Measurements from ENCODE around the gene C2orf72.
A peak's percentile ranks its signal among the peaks of the same experiment; 100 is the strongest.
"Not testable (repeated sequence)": the region's sequence is repeated elsewhere in the genome, so short reads cannot be mapped to it uniquely, and the experiment has no call there.

The C2orf72 gene

GRCh38 chr2:231058761-231059550, 21.6 kb downstream of the C2orf72 start:
- H3K4me3 ChIP-seq (ENCODE audit: low read depth, low read length) = peak overlapping the region; percentile 98

DNA sequence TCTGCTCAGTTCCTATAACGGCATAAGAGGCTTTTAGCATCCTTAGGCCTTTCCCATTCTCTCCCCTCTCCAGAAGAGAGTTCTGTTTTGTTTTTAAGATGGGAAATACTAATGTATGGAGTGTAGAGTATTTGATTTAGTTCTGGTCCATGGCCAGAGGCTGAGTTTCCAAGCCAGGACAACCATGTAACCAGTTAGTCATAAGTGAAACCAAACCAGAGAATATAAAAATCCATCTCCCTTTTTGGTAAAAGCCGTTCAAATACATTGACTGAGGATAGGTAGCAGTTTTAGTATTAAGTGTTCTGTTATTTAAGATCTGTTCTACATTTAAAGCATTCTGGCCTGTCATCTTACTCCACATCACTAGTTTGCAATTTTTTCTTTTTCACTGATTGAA, 22.4 kb downstream of the C2orf72 start:
- H3K4me3 ChIP-seq (ENCODE audit: low read depth, low read length) = no peak overlapping the region

More at GRCh38 chr2:231058761-231059550, 21.6 kb downstream of the C2orf72 start:
- no peak for TF ChIP-seq CTCF (IDR thresholded peaks at IDR 0.05; ENCODE audit: control insufficient read depth, extremely low read depth, insufficient read depth)
- no peak for DNase-seq (ENCODE audit: low read depth)

DNA sequence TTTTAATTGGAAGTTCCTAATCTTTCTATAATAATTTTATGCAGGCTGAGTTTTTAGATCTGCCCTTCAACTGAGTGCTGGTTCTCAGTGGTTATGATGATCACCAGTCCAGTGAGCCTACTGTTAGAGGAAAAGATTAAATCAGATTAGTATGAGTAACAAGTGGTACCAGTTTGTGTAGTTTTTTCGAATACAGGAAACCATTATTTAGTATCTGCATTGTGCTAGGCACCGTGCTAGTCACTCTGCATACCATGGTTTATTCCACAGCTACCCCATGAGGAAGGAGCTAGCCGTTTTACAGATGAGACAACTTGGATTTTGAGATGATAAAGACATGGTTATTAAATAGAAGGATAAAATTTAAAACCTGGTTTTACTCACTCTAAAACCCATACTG, 25.5 kb downstream of the C2orf72 start:
- no peak for TF ChIP-seq CTCF (IDR thresholded peaks at IDR 0.05; ENCODE audit: control insufficient read depth, extremely low read depth, insufficient read depth)
- DNase-seq (ENCODE audit: low read depth) = no peak
- H3K4me3 ChIP-seq (ENCODE audit: low read depth, low read length) = no peak overlapping the region

More for the DNA sequence above, 22.4 kb downstream of the C2orf72 start:
- DNase-seq (ENCODE audit: low read depth) = no peak
- no peak for TF ChIP-seq CTCF (IDR thresholded peaks at IDR 0.05; ENCODE audit: control insufficient read depth, extremely low read depth, insufficient read depth)

- no peak overlapping the region for H3K4me3 ChIP-seq (ENCODE audit: low read depth, low read length)
- TF ChIP-seq CTCF (IDR thresholded peaks at IDR 0.05; ENCODE audit: control insufficient read depth, extremely low read depth, insufficient read depth) = no peak
- no peak for DNase-seq (ENCODE audit: low read depth)
Measured at GRCh38 chr2:231063347-231063746, 26.0 kb downstream of the C2orf72 start.

- no peak for TF ChIP-seq CTCF (IDR thresholded peaks at IDR 0.05; ENCODE audit: control insufficient read depth, extremely low read depth, insufficient read depth)
- H3K4me3 ChIP-seq (ENCODE audit: low read depth, low read length) = no peak overlapping the region
- no peak for DNase-seq (ENCODE audit: low read depth)
Measured at GRCh38 chr2:231065966-231066365, 28.6 kb downstream of the C2orf72 start.

DNA sequence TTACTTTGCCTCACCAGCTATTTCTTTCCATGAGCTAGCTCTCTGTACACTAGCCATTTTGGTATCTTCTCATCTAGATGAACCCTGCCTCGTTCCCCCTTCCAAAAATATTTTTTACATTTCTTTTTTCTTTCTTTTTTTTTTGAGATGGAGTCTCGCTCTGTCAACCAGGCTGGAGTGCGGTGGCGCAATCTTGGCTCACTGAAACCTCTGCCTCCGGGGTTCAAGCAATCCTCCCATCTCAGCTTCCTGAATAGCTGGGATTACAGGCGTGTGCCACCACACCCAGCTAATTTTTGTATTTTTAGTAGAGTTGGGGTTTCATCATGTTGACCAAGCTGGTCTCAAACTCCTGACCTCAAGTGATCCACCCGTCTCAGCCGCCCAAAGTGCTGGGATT, 30.2 kb downstream of the C2orf72 start:
- H3K4me3 ChIP-seq (ENCODE audit: low read depth, low read length); DNase-seq (ENCODE audit: low read depth): not testable (repeated sequence)

DNA sequence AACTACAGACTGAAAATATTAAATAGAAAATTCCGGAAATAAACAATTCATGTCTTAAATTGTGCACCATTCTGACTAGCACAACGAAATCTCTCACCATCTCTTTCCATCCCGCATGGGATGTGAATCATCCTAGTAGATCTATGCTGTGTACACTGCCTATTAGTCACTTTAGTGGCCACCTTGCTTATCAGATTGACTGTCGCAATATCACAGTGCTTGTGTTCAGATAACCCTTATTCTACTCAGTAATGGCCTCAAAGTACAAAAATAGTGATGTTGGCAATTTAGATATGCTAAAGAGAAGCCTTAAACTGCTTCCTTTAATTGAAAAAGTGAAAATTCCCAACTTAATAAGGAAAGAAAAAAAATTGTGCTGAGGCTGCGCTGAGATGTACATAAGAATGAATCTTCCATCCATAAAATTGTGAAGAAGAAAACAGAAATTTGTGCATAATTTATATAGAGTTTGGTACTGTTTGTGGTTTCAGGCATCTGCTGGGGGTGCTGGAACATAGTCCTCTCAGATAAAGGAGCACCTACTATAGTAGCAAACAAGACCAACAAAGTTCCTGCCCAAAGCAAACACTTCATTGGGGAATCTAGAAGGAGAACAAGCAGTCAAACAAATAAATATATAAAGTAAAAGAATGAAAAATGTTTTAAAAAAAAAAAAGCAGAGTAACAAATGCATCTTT, 31.4 kb downstream of the C2orf72 start:
- no peak overlapping the region for H3K4me3 ChIP-seq (ENCODE audit: low read depth, low read length)
- no peak for TF ChIP-seq CTCF (IDR thresholded peaks at IDR 0.05; ENCODE audit: control insufficient read depth, extremely low read depth, insufficient read depth)
- DNase-seq (ENCODE audit: low read depth) = no peak

All from LNCaP clone FGC (cell line).